GM19035 (cell line): ENCODE data around the gene CLIP2.
"Not testable (repeated sequence)": the region's sequence is repeated elsewhere in the genome, so short reads cannot be mapped to it uniquely, and the experiment has no call there.

Experiments used
- ATAC-seq: cut with Tn5 transposase; IDR thresholded peaks from one replicate; pipeline ENCODE4 v1.9.1; 2021; ENCODE audit not compliant: unreplicated experiment

Gene CLIP2

DNA sequence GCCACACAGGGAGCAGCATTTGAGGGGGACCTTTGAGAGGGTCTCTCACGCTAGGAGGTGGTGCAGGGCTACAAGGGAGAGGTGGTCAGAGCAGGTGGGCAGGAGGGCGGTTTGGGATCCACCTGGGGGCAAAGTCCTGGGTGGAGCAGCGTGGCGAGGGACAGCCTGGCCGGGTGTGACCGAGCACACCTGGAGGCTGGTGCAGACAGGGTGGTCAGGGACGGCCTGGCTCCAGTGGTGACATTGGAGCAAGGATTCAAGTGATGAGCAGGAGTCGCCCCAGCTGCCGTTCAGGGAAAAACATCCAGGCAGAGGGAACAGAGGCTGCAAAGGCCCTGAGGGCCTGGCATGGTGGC is 36.0 kb downstream of the CLIP2 start:
- no peak for ATAC-seq

DNA sequence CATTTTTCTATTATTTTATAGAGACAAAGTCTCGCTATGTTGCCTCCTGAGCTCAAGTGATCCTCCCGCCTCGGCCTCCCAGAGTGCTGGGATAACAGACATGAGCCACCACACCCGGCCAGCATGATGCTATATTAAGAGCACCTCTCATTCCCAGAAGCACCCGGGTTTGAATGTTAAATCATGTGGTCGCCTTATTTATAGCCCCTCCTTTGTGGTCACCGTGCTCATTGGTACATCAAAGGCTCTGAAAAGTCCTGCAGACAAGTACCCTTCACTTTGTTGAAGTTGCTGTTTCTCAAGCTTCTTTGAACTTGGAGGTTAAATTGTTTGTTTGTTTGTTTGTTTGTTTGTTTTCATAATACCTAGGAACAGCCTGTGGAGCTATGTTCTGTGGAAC is 40.0 kb downstream of the CLIP2 start:
- no peak for ATAC-seq

DNA sequence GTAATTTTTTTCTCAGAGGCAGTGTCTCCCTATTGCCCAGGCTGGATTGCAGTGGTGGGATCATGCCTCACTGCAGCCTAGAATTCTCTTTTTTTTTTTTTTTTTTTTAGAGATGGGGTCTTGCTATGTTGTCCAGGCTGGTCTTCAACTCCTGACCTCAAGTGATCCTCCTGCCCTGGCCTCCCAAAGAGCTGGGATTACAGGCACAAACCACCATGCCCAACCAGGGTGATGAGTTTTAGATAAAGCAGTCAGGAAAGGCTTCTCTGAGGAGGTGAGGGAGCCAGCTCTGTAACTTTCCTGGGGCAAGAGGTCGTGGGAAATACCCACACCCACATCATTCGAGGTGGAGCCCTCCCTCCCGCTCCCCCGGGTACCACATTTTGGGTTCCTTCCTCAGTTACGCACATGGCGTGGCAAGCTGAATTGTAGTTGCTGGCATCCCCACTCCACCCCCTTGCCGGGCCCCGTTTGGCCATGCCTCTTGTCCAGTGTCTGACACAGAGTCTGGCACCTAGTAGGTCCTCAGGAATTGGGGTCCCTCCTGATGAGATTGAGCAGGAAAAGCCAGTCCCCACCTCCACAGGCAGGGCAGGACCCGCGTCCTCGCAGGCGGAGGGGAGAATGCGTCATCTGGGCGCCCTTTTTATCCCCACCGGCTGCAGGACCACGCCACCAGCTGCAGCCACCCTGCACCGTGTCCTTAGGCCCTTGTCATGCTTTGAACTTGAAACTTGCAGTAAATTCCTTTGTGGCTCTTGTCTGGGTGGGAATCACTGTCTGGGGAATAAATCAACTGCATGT is 43.4 kb downstream of the CLIP2 start:
- ATAC-seq: no peak

DNA sequence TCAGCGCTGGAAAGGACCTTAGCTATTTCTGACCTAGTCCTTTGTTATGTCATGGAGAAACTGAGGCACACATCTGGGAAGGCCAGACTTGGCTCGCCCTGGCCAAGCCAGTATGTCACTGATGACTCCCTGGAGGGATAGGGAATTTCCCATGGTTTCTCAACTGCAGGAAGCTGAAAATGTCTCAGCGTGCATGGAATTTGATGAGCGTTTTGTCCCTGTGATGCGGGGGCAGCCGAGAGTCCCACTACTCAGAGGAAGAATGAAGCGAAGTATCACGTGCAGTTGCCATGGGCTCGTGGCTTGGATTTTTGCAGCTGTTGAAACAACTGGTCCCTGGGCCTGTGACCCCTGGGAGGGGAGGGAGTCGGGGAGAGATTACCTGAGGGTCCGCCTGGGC is 44.8 kb downstream of the CLIP2 start:
- no peak for ATAC-seq

DNA sequence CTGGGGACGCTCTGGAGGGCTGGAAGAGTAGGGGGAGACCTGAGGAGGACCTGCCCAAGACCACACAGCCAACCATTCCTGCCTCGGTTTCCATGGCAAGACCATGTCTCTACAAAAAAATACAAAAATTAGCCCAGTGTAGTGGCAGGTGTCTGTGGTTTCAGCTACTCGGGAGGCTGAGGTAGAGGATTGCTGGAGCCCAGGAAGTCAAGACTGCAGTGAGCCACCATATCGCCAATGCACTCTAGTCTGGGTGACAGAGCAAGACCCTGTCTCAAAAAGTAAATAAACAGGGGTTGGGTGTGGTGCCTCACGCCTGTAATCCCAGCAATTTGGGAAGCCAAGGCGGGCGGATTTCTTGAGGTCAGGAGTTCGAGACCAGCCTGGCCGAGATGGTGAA is 48.7 kb downstream of the CLIP2 start:
- ATAC-seq: no peak

DNA sequence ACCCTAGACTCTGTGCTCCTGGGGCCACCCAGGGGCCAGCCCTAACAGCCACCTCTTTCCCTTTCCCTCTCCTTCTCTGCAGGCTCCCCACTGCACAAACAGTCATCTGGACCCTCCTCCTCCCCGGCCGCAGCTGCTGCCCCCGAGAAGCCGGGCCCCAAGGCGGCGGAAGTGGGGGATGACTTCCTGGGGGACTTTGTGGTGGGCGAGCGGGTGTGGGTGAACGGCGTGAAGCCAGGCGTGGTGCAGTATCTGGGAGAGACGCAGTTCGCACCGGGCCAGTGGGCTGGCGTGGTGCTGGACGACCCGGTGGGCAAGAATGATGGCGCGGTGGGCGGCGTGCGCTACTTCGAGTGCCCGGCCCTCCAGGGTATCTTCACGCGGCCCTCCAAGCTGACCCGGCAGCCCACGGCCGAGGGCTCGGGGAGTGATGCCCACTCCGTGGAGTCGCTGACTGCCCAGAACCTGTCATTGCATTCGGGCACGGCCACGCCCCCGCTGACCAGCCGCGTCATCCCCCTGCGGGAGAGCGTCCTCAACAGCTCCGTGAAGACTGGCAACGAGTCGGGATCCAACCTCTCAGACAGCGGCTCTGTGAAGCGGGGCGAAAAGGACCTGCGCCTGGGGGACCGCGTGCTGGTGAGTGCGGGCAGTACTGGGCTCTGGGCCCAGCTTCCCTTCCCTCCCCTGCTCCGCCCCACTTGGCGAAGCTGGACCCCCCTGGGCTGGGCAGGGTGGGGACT is 49.3 kb downstream of the CLIP2 start:
- no peak for ATAC-seq

DNA sequence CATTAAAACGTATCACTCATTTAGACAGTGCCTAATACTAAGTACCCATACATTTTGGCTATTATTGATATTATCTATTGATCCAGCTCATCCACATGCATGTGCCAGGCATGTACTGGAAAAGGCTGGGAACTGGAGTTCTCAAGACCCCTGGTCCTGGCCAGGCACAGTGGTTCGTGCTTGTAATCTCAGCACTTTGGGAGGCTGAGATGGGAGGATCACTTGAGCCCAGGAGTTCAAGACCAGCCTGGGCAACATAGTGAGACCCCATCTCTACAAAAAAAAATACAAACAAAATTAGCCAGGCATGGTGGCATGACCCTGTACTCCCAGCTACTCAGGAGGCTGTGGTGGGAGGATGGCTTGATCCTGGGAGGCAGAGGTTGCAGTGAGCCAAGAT is 50.4 kb downstream of the CLIP2 start:
- not testable (repeated sequence) for ATAC-seq

DNA sequence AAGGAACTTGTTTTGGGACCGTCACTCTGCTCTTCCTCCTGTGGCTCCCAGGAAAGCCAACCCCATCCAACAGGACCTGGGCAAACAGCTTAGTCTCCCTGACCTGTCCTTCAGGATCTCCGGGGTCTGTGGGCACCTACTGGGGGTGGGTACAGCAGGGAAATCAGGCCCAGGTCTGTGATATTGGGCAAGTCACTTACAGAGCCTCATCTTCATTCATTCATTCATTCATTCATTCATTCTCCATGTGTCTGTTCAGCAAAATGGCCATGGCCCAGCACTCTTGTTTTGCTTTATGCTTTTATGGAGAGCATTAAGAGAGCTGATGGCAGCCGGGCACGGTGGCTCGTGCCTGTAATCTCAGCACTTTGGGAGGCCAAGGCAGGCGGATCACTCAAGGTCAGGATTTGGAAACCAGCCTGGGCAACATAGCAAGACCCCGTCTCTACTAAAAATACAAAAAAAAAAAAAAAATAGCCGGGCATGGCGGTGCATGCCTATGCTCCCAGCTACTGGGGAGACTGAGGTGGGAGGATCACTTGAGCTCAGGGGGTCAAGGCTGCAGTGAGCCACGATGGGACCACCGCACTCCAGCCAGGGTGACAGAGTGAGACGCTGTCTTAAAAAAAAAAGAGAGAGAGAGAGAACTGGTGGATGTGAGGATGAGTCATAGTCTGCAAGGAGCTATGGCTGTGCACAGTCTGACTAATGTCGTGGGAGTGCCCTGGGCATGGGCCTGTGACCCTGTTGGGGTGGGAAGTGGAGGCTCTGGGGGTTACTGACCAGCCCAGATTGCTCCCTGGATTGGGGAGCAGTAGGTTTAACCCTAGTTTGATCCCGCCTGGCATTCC is 54.3 kb downstream of the CLIP2 start:
- no peak for ATAC-seq

DNA sequence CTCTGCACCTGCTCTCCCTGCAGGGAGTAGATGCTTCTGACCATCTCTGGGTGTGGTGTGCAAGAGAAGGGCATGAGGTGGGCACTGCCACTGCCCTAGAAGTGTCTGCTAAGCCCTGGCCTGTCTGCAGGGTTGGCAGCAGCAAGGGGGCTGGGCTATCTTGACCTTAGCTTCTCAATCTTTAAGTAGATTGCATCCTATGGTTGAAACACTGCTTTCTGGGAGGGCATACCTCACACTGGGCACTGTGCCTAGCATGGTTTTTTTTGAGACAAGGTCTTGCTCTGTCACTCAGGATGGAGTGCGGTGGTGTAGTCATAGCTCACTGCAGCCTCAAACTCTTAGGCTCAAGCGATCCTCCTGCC is 54.9 kb downstream of the CLIP2 start:
- ATAC-seq: no peak

DNA sequence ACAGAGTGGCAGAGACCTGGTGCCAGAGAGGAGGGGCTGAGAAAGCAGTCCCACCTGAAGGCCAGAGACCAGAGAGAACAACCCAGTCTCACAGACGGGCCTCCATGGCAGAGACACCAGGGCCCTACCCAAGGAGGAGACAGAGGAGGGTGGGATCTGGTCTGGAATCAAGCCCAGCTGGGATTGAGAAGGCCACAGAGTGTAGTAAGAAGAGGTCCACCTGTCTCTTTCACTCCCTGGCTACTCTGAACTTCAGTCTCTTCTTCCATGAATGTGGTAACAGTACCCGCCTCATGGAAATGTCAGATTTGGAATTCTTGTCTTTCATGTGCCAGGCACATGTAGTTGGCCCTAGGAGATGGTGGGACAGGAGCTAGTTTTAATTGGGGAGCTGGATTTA is 55.6 kb downstream of the CLIP2 start:
- no peak for ATAC-seq

DNA sequence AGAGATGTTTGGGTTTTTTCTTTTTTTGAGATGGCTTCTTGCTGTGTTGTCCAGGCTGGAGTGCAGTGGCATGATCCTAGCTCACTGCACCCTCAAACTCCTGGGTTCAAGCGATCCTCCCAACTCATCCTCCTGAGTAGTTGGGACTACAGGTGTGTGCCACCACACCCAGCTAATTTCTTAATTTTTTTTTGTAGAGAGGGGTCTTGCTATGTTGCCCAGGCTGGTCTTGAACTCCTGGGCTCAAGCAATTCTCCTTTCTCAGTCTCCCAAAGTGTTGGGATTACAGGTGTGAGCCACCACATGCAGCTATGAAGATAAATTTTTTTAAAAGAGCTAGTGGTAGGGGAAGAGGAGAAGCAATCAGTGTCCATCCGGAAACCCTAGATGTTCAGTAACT is 56.8 kb downstream of the CLIP2 start:
- no peak for ATAC-seq

DNA sequence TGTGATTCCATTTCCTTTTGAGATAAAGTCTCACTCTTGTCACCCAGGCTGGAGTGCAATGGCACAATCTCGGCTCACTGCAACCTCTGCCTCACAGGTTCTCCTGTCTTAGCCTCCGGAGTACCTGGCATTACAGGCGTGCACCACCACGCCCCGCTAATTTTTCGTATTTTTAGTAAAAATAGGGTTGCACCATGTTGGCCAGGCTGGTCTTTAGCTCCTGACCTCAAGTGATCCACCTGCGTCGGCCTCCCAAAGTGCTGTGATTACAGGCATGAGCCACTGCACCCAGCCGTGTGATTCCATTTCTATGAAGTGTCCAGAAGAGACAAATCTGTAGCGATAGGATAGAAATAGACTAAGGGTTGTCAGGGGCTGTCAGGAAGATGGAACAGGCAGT is 60.4 kb downstream of the CLIP2 start:
- no peak for ATAC-seq

DNA sequence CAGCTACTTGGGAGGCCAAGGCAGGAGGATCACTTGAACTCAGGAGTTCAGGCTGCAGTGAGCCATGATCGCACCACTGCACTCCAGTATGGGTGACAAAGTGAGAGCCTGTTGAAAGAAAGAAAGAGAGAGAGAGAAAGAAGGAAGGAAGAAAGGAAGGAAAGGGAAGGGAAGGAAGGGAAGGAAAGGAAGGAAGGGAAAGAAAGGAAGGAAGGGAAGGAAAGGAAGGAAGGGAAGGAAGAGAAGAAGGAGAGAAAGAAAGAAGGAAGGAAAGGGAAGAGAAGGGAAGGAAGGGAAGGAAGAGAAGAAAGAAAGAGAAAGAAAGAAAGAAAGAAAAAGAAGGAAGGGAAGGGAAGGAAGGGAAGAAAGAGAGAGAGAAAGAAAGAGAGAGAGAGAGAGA is 61.5 kb downstream of the CLIP2 start:
- ATAC-seq: no peak

DNA sequence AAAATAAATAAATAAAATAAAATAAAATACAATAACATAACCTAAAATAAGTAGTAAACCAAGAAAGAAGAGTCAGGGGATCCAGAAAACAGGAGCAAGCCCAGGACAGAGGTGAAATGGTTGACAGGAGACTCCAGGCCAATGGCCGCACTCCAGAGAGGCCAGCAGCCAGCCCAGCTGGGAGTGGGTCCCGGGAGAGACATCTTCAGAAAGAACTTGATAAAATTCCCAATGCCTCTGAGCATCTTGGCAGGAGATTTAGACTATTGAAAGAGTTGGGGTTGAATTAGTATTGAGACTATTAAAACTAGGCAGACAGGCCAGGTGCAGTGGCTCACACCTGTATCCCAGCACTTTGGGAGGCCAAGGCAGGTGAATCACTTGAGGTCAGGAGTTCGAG is 62.6 kb downstream of the CLIP2 start:
- no peak for ATAC-seq

DNA sequence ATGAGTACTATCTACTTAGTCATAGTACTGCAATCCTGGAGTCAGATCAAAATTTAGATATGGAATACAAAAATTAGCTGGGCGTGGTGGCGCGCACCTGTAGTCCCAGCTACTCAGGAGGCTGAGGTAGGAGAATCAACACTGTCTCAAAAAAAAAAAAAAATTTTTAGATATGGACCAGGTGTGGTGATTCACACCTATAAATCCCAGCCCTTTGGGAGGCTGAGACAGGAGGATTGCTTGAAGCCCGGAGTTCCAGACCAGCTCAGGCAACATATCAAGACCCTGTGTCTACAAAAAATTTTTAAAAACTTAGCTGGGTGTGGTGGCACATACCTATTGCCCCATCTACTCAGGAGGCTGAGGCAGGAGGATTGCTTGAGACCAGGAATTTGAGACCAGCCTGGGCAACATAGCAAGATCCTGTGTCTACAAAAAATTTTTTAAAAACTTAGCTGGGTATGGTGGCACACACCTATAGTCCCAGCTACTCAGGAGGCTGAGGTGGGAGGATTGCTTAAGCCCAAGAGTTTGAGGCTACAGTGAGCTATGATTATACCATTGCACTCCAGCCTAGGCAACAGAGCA is 63.4 kb downstream of the CLIP2 start:
- not testable (repeated sequence) for ATAC-seq

DNA sequence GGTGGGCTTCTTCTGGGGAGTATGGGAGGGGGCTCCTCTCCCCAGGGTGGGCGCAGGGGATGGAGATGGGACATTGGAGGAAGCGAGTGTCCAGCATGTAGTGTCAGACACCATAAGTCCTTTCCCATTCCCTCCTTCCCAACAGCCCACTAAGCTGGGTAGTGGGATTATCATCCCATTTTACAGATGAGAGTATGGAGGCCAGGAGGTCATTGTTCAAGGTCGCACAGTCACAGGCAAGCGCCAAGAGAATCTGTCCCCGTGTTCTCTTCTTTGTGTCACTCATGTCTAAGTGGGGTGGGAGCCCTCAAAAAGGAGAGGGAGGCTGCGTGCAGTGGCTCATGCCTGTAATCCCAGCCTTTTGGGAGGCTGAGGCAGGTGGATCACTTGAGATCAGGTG is 64.8 kb downstream of the CLIP2 start:
- ATAC-seq: no peak

DNA sequence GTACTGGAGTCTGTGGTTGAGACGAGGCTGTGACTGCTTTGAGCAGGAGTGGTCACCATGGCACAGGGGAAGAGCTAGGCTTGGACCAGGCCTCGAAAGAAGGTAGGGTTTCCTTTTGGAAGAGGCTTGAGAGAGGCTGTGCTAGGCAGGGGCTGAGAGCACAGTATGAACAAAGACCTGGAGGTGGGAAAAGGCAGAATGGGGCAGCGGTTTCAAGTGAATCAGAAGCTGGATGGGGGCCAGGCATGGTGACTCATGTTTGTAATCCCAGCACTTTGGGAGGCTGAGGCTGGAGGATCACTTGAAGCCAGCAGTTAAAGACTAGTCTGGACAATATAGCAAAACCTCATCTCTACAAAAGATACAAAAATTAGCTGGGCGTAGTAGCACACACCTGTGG is 65.9 kb downstream of the CLIP2 start:
- ATAC-seq: no peak

DNA sequence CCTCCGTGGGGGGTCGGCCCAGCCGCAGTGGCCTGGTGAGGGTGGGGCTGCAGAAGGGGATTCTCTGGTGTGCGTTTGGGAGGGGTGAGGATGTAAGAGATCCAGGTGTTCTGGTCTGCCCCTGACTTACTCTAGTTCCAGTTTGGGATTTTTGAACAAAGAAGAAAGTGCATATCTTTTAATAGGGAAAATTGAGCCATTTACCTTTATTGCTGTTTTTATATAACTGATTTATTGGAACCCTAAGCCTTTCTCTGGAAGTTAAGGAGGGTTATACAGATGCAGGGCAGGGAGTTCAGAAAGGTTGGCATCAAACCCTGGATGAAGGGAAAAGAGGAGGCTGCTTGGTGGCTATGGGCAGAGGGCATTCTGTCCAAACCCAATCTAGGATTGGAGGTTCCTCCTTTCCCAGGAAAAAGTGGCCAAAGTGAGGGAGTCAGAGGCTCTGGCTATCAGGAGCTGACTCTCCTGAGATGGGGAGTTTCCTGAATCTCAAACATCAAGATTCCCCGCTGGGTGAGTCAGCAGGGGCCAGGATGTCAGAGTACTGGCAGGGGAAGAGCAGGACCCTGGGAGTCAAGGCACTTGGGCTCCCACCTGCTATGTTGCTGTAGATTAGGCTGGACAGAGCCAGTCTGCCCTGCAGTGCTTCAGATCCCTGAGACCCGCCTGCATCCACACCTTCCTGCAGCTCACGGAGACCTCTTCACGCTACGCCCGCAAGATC is 67.5 kb downstream of the CLIP2 start:
- ATAC-seq: no peak

DNA sequence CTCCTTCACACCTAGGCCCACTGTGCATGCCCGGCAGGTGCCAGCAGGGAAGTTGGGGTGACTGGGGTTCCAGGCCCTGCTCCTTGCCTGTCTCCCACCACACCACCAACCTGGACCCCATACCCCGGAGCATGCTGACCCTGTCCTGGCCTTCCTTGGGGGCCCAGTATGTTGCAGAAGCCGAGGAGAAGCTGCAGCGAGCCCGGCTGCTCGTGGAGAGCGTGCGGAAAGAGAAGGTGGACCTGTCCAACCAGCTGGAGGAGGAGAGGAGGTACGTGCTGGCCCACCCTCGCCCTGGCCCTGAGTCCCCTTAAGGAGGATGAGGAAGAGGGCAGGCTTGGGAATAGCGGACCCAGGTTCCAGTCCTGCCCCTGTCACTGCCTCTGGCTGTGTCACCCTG is 70.8 kb downstream of the CLIP2 start:
- no peak for ATAC-seq

DNA sequence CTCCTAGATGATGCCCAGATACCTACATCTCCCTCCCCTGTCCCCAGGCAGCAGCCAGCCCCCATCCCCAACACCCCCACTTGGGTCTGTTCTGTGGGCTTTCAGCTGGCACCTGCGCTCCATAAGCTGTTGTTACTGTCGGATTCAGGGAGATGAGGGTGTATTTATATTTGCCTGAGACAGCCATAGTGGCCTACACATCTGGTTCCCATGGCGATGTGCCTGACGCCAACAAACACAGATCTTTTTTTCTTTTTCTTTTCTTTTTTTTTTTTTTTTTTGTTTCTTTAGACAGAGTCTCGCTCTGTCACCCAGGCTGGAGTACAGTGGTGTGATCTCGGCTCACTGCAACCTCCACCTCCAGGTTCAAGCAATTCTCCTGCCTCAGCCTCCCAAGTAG is 73.1 kb downstream of the CLIP2 start:
- ATAC-seq: no peak

DNA sequence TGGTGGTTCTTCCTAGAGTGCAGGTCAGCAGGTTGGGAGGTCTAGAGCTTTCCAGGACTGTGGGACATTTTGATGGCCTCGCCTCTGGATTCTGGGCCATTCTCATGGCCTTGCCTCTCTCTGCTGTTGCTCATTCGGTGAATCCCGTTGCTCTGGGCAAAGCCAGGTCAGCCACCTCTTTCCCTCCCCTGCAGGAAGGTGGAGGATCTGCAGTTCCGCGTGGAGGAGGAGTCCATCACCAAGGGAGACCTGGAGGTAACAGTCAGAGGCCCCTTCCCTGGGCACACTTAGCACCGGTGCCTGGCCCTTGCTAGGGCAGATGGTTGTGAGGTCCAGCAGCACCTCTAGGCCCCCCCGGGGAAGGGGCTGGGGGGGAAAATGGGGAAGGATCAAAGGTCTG is 74.9 kb downstream of the CLIP2 start:
- ATAC-seq: no peak
